HL-60 (cell line): ENCODE measurements around the gene CADM4.
"Not testable (repeated sequence)": the region's sequence is repeated elsewhere in the genome, so short reads cannot be mapped to it uniquely, and the experiment has no call there.

Source experiments
- DNase-seq, 2 experiments: peaks; one replicate each; pipeline ENCODE4 v3.0.0-alpha.2; 2010 to 2020; ENCODE audit warnings: low read depth in 1 of 2, low spot score in 1 of 2
- H3K27ac ChIP-seq: fragments of 250-450 bp; sonication (Bioruptor Pico); replicated peaks from 2 replicates; pipeline ENCODE4 v1.5.1; 2020; ENCODE audit warnings: mild to moderate bottlenecking, moderate library complexity
- H3K27me3 ChIP-seq: fragments of 250-450 bp; sonication (Bioruptor Pico); 2 replicates; pipeline ENCODE4 v1.5.1; 2021; ENCODE audit warnings: mild to moderate bottlenecking, moderate library complexity; ENCODE audit not compliant: insufficient read depth, poor library complexity, severe bottlenecking
- H3K4me3 ChIP-seq: replicated peaks from 2 replicates; pipeline ENCODE4 v1.5.1; 2011; ENCODE audit warnings: mild to moderate bottlenecking, control low read depth, low read length; ENCODE audit not compliant: insufficient read depth
- GABPA ChIP-seq: IDR thresholded peaks from 2 replicates; pipeline ENCODE4 v1.6.1; 2012; ENCODE audit warnings: low read depth
- POLR2AphosphoS5 ChIP-seq: IDR thresholded peaks from 2 replicates; pipeline ENCODE4 v1.6.1; 2012; ENCODE audit warnings: low read depth
- REST ChIP-seq: IDR thresholded peaks from 2 replicates; pipeline ENCODE4 v1.6.1; 2012; ENCODE audit warnings: low read depth; ENCODE audit not compliant: insufficient replicate concordance
- SPI1 ChIP-seq: IDR thresholded peaks from 2 replicates; pipeline ENCODE4 v1.6.1; 2012; ENCODE audit warnings: low read depth, mild to moderate bottlenecking, borderline replicate concordance
- TF ChIP-seq, protein P1 (sequence below): IDR thresholded peaks from one replicate; pipeline ENCODE4 v1.5.1; 2011; ENCODE audit warnings: low read length, control low read depth, inconsistent platforms; ENCODE audit not compliant: insufficient read depth

The CADM4 gene

GRCh38 chr19:43607238-43608205 is 32.1 kb downstream of the CADM4 start:
- no peak overlapping the region for H3K27ac ChIP-seq
- no peaks in the 10 kb centered on the region for H3K27me3 ChIP-seq
- DNase-seq: no peak
- TF ChIP-seq GABPA: no peak
- no peak for TF ChIP-seq REST
- TF ChIP-seq, protein P1, sequence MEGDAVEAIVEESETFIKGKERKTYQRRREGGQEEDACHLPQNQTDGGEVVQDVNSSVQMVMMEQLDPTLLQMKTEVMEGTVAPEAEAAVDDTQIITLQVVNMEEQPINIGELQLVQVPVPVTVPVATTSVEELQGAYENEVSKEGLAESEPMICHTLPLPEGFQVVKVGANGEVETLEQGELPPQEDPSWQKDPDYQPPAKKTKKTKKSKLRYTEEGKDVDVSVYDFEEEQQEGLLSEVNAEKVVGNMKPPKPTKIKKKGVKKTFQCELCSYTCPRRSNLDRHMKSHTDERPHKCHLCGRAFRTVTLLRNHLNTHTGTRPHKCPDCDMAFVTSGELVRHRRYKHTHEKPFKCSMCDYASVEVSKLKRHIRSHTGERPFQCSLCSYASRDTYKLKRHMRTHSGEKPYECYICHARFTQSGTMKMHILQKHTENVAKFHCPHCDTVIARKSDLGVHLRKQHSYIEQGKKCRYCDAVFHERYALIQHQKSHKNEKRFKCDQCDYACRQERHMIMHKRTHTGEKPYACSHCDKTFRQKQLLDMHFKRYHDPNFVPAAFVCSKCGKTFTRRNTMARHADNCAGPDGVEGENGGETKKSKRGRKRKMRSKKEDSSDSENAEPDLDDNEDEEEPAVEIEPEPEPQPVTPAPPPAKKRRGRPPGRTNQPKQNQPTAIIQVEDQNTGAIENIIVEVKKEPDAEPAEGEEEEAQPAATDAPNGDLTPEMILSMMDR: no peak
- TF ChIP-seq SPI1: no peak
- TF ChIP-seq POLR2AphosphoS5: no peak
- no peak overlapping the region for H3K4me3 ChIP-seq

GRCh38 chr19:43606569-43607229 is 33.0 kb downstream of the CADM4 start:
- Histone ChIP-seq H3K4me3 (no peak overlapping the region), H3K27me3 (no peaks in the 10 kb centered on the region), H3K27ac (no peak overlapping the region)
- DNase-seq: no peak
- TF ChIP-seq GABPA: no peak
- TF ChIP-seq, protein P1: no peak
- no peak for TF ChIP-seq SPI1

- DNase-seq: no peak
- Histone ChIP-seq H3K27me3 (no peaks in the 10 kb centered on the region), H3K4me3 (no peak overlapping the region), H3K27ac (no peak overlapping the region)
- no peak for TF ChIP-seq SPI1
- TF ChIP-seq, protein P1: no peak
- no peak for TF ChIP-seq GABPA
- TF ChIP-seq REST: no peak
- no peak for TF ChIP-seq POLR2AphosphoS5
Measured at GRCh38 chr19:43605875-43606568, 33.6 kb downstream of the CADM4 start.

DNA sequence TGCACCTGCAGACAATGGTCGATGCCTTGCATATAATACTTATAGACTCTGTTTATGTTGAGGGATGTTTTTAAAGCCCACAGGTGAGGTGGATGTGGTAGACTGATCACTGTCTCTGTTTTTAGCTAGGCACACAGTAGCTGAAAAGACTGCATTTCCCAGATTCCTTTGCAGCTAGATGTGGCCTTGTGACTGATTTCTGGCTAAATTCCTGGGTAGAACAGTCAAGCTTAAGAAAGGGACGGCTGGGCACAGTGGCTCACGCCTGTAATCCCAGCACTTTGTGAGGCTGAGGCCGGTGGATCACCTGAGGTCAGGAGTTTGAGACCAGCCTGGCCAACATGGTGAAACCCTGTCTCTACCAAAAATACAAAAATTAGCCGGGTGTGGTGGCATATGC is 39.3 kb downstream of the CADM4 start:
- not testable (repeated sequence) for H3K27ac ChIP-seq, DNase-seq, H3K4me3 ChIP-seq, H3K27me3 ChIP-seq
